H9 (cell line): ENCODE results near the gene RPS16. TPM values are rescaled to one million over a fixed set of nuclear protein-coding genes. Genes with fewer than 3 reads are reported as not detected.

ENCODE experiments used
- DNase-seq: peaks from one replicate; pipeline ENCODE4 v3.0.0-alpha.2; 2017
- H2AFZ ChIP-seq: one replicate; pipeline ENCODE4 v1.6.1; 2013; ENCODE audit warnings: mild to moderate bottlenecking, low read length, control low read depth, moderate library complexity
- H2AK5ac ChIP-seq: 2 replicates; pipeline ENCODE4 v1.6.1; 2013; ENCODE audit warnings: low read length, control low read depth, mixed read lengths; ENCODE audit not compliant: insufficient read length
- H2BK120ac ChIP-seq: one replicate; pipeline ENCODE4 v1.6.1; 2013; ENCODE audit warnings: low read depth, mild to moderate bottlenecking, low read length, control low read depth, inconsistent platforms; ENCODE audit not compliant: poor library complexity, severe bottlenecking
- H2BK12ac ChIP-seq: 2 replicates; pipeline ENCODE4 v1.6.1; 2013; ENCODE audit warnings: low read length, control low read depth, mixed read lengths, low read depth; ENCODE audit not compliant: insufficient read length
- H2BK15ac ChIP-seq: 2 replicates; pipeline ENCODE4 v1.6.1; 2013; ENCODE audit warnings: low read depth, low read length, control low read depth
- H2BK20ac ChIP-seq: one replicate; pipeline ENCODE4 v1.6.1; 2013; ENCODE audit warnings: low read depth, mild to moderate bottlenecking, low read length, control low read depth, inconsistent platforms; ENCODE audit not compliant: poor library complexity, severe bottlenecking
- H2BK5ac ChIP-seq: 2 replicates; pipeline ENCODE4 v1.6.1; 2013; ENCODE audit warnings: low read length, control low read depth, mixed read lengths; ENCODE audit not compliant: insufficient read length
- H3K14ac ChIP-seq: 2 replicates; pipeline ENCODE4 v1.6.1; 2013; ENCODE audit warnings: low read length, control low read depth; ENCODE audit not compliant: insufficient read depth
- H3K18ac ChIP-seq: 2 replicates; pipeline ENCODE4 v1.6.1; 2013; ENCODE audit warnings: low read depth, mild to moderate bottlenecking, mixed read lengths, low read length, control low read depth; ENCODE audit not compliant: insufficient read length
- H3K23ac ChIP-seq: 2 replicates; pipeline ENCODE4 v1.6.1; 2013; ENCODE audit warnings: low read length, control low read depth, mixed read lengths, low read depth; ENCODE audit not compliant: insufficient read length
- H3K23me2 ChIP-seq: 2 replicates; pipeline ENCODE4 v1.6.1; 2013; ENCODE audit warnings: low read depth, mild to moderate bottlenecking, mixed read lengths, low read length, control low read depth; ENCODE audit not compliant: insufficient read length, poor library complexity, severe bottlenecking
- H3K27ac ChIP-seq: 2 replicates; pipeline ENCODE4 v1.5.1; 2013; ENCODE audit warnings: low read length, control low read depth, mixed read lengths, low read depth; ENCODE audit not compliant: insufficient read length
- H3K27me3 ChIP-seq: 2 replicates; pipeline ENCODE4 v1.6.1; 2013; ENCODE audit warnings: low read length, control low read depth, inconsistent platforms; ENCODE audit not compliant: insufficient read depth
- H3K4ac ChIP-seq: 2 replicates; pipeline ENCODE4 v1.6.1; 2013; ENCODE audit warnings: low read depth, mild to moderate bottlenecking, control low read depth, inconsistent platforms, low read length, moderate library complexity
- H3K4me1 ChIP-seq: 2 replicates; pipeline ENCODE4 v1.6.1; 2013; ENCODE audit warnings: low read length, control low read depth, inconsistent platforms; ENCODE audit not compliant: insufficient read depth
- H3K4me2 ChIP-seq: 2 replicates; pipeline ENCODE4 v1.6.1; 2013; ENCODE audit warnings: low read length, control low read depth, mixed read lengths; ENCODE audit not compliant: insufficient read length, insufficient read depth
- H3K56ac ChIP-seq: 2 replicates; pipeline ENCODE4 v1.6.1; 2013; ENCODE audit warnings: low read depth, mild to moderate bottlenecking, mixed read lengths, low read length, control low read depth; ENCODE audit not compliant: insufficient read length
- H3K79me1 ChIP-seq: 2 replicates; pipeline ENCODE4 v1.6.1; 2013; ENCODE audit warnings: low read depth, mild to moderate bottlenecking, moderate library complexity, low read length, control low read depth, inconsistent platforms; ENCODE audit not compliant: insufficient read depth, poor library complexity, severe bottlenecking
- H3K79me2 ChIP-seq: 2 replicates; pipeline ENCODE4 v1.6.1; 2013; ENCODE audit warnings: low read length, control low read depth, inconsistent platforms; ENCODE audit not compliant: insufficient read depth
- H3K9ac ChIP-seq: 2 replicates; pipeline ENCODE4 v1.6.1; 2013; ENCODE audit warnings: low read length, control low read depth, mixed read lengths; ENCODE audit not compliant: insufficient read length; ENCODE audit errors: extremely low read depth
- H3K9me3 ChIP-seq: one replicate; pipeline ENCODE4 v1.6.1; 2013; ENCODE audit warnings: low read depth, low read length, inconsistent platforms; ENCODE audit not compliant: control insufficient read depth
- H3T11ph ChIP-seq: one replicate; pipeline ENCODE4 v1.6.1; 2013; ENCODE audit warnings: mild to moderate bottlenecking, low read length, control low read depth, inconsistent platforms
- H4K20me1 ChIP-seq: one replicate; pipeline ENCODE4 v1.6.1; 2013; ENCODE audit not compliant: control insufficient read depth, insufficient read length, insufficient read depth
- H4K5ac ChIP-seq: 2 replicates; pipeline ENCODE4 v1.6.1; 2013; ENCODE audit warnings: low read depth, mild to moderate bottlenecking, mixed read lengths, low read length, control low read depth; ENCODE audit not compliant: insufficient read length
- H4K8ac ChIP-seq: replicated peaks from 2 replicates; pipeline ENCODE4 v1.6.1; 2013; ENCODE audit warnings: low read length, control low read depth, mixed read lengths, low read depth; ENCODE audit not compliant: insufficient read length
- H4K91ac ChIP-seq: 2 replicates; pipeline ENCODE4 v1.6.1; 2013; ENCODE audit warnings: low read depth, mild to moderate bottlenecking, moderate library complexity, mixed read lengths, low read length, control low read depth; ENCODE audit not compliant: insufficient read length
- H3K27ac Mint-ChIP-seq, 3 experiments: 2 replicates in 2 of 3; 3 replicates in 1 of 3; pipeline ENCODE4 v1.8.0; 2020 to 2021; ENCODE audit warnings: mixed read lengths in 3 of 3, mild to moderate bottlenecking in 1 of 3, moderate library complexity in 1 of 3
- H3K27me3 Mint-ChIP-seq: 2 replicates; pipeline ENCODE4 v1.8.0; 2021; ENCODE audit warnings: low read depth, mild to moderate bottlenecking, moderate library complexity, mixed read lengths
- H3K36me3 Mint-ChIP-seq, 3 experiments: 2 replicates in 2 of 3; 3 replicates in 1 of 3; pipeline ENCODE4 v1.8.0; 2020 to 2021; ENCODE audit warnings: low read depth in 3 of 3, mixed read lengths in 3 of 3; ENCODE audit not compliant: insufficient read depth in 1 of 3
- H3K4me1 Mint-ChIP-seq, 2 experiments: 2 replicates each; pipeline ENCODE4 v1.8.0; 2020; ENCODE audit warnings: mixed read lengths in 2 of 2
- H3K4me3 Mint-ChIP-seq, 2 experiments: 2 replicates in 1 of 2; 3 replicates in 1 of 2; pipeline ENCODE4 v1.8.0; 2020 to 2021; ENCODE audit warnings: mild to moderate bottlenecking in 2 of 2, mixed read lengths in 2 of 2, moderate library complexity in 1 of 2
- H3K9me3 Mint-ChIP-seq, 2 experiments: 2 replicates in 1 of 2; 3 replicates in 1 of 2; pipeline ENCODE4 v1.8.0; 2020; ENCODE audit warnings: mild to moderate bottlenecking in 2 of 2, mixed read lengths in 2 of 2, moderate library complexity in 1 of 2
- CTCF ChIP-seq: fragments of 200-600 bp; sonication (generic); conservative IDR thresholded peaks from 3 replicates; pipeline ENCODE4 v1.8.0; 2021; ENCODE audit warnings: antibody characterized with exemption, mild to moderate bottlenecking
- WGBS: extraction: QIAGEN DNeasy Blood & Tissue Kit; methylation state at CpG from one replicate; pipeline ENCODE4 v1.1.7; 2013; ENCODE audit warnings: missing lambda C conversion rate, low lambda C conversion rate, mixed read lengths; ENCODE audit not compliant: insufficient read length; ENCODE audit errors: extremely low coverage; 5-methylcytosine and 5-hydroxymethylcytosine counted together
- total RNA-seq: library from RNA; stranded (reverse); gene quantifications from 2 replicates; pipeline ENCODE4 v1.2.1, GENCODE V29; 2021

Gene RPS16
- total RNA-seq, 1 experiment from 2014 or later: 2,711 TPM

- Histone ChIP-seq H3K56ac (no peak overlapping the region), H3K18ac (no peak overlapping the region), H2BK5ac (no peak overlapping the region), H4K8ac (no peak overlapping the region), H2BK15ac (no peak overlapping the region), H3K79me1 (peaks cover 6% of the 10 kb centered on the region), H4K20me1 (no peaks in the 10 kb centered on the region), H4K91ac (no peak overlapping the region), H3K79me2 (peaks cover 6% of the 10 kb centered on the region; the same call in 1 of the 2 replicates), H2BK120ac (no peak overlapping the region), H3K27ac (no peak overlapping the region), H2BK20ac (no peak overlapping the region), H2AFZ (no peak overlapping the region), H3K9ac (no peak overlapping the region), H3K23ac (no peak overlapping the region), H3K4ac (no peak overlapping the region), H3T11ph (no peak overlapping the region), H3K27me3 (no peaks in the 10 kb centered on the region), H3K23me2 (peaks cover 7% of the 10 kb centered on the region), H3K14ac (no peak overlapping the region), H3K9me3 (no peaks in the 10 kb centered on the region), H2BK12ac (no peak overlapping the region), H3K4me2 (no peak overlapping the region), H3K4me1 (no peaks in the 10 kb centered on the region), H2AK5ac (no peak overlapping the region), H4K5ac (no peak overlapping the region)
- Mint-ChIP-seq H3K27me3 (no peaks in the 10 kb centered on the region), H3K9me3 (no peaks in the 10 kb centered on the region), H3K36me3 (peaks cover 22 to 79% (median 58%) of the 10 kb centered on the region in 3 experiments; a peak in 6 of 7 replicates), H3K4me1 (peaks cover 13 to 21% of the 10 kb centered on the region in 2 experiments), H3K4me3 (no peak overlapping the region), H3K27ac (peak overlapping the region in 1 of 3 experiments; percentile 41; a peak in 1 of 7 replicates)
- WGBS: no CpG with 5 or more reads among the region's 30 CpGs
- no peak for TF ChIP-seq CTCF
- no peak for DNase-seq
Measured at GRCh38 chr19:39417463-39418181, 18.1 kb downstream of the RPS16 start.
